IMR-90 (cell line): ENCODE results near the gene SPATA13. TPM values are rescaled to one million over a fixed set of nuclear protein-coding genes. Genes with fewer than 3 reads are reported as not detected.

Source experiments
- ATAC-seq: fragments of 200-7000 bp; cut with Tn5 transposase; 2 replicates; pipeline ENCODE4 v1.9.1; 2020; ENCODE audit warnings: low read depth, mild to moderate bottlenecking, moderate library complexity
- BruUV-seq: library from RNA; stranded (reverse); fragments of 400-500 nt; replicated peaks from 2 replicates; lab custom pipeline; 2021; lab: Mats Ljungman, UMichigan
- CTCF ChIA-PET: fragments of 300-600 bp; formaldehyde crosslinking; extraction: SDS; loops from one replicate; lab custom pipeline; 2021; ENCODE audit warnings: antibody characterized with exemption; lab: Yijun Ruan, JAX
- POLR2A ChIA-PET: fragments of 300-600 bp; sonication (Branson Sonifier 250); formaldehyde crosslinking; loops from one replicate; lab custom pipeline; 2022; ENCODE audit warnings: antibody characterized with exemption; ENCODE audit not compliant: unreplicated experiment; lab: Charles Lee
- DNase-seq: peaks from one replicate; pipeline ENCODE4 v3.0.0; 2013
- H2AFZ ChIP-seq: replicated peaks from 2 replicates; pipeline ENCODE3; 2013; ENCODE audit warnings: low read length, mild to moderate bottlenecking; ENCODE audit not compliant: poor library complexity
- H2AK5ac ChIP-seq: 2 replicates; pipeline ENCODE4 v1.6.1; 2013; ENCODE audit warnings: low read depth, low read length, inconsistent platforms
- H2AK9ac ChIP-seq: replicated peaks from 2 replicates; pipeline ENCODE3; 2013; ENCODE audit warnings: mild to moderate bottlenecking, low read depth, low read length, moderate library complexity; ENCODE audit not compliant: poor library complexity
- H2BK120ac ChIP-seq: 2 replicates; pipeline ENCODE4 v1.6.1; 2013; ENCODE audit warnings: low read depth, low read length, inconsistent platforms
- H2BK15ac ChIP-seq: 3 replicates; pipeline ENCODE4 v1.6.1; 2013; ENCODE audit warnings: low read depth, low read length, inconsistent platforms
- H2BK20ac ChIP-seq: 2 replicates; pipeline ENCODE4 v1.6.1; 2013; ENCODE audit warnings: low read depth, mild to moderate bottlenecking, inconsistent platforms, low read length, moderate library complexity
- H2BK5ac ChIP-seq: 2 replicates; pipeline ENCODE4 v1.6.1; 2013; ENCODE audit warnings: mild to moderate bottlenecking, low read depth, low read length, inconsistent platforms; ENCODE audit not compliant: poor library complexity, severe bottlenecking
- H3K14ac ChIP-seq: replicated peaks from 2 replicates; pipeline ENCODE4 v1.6.1; 2013; ENCODE audit warnings: low read depth, low read length, inconsistent platforms
- H3K18ac ChIP-seq: 2 replicates; pipeline ENCODE4 v1.6.1; 2013; ENCODE audit warnings: low read depth, low read length, control low read depth
- H3K23ac ChIP-seq: 2 replicates; pipeline ENCODE4 v1.6.1; 2013; ENCODE audit warnings: low read depth, low read length, inconsistent platforms
- H3K27ac ChIP-seq: 2 replicates; pipeline ENCODE4 v1.5.1; 2013; ENCODE audit warnings: mild to moderate bottlenecking, control low read depth, low read length; ENCODE audit not compliant: insufficient read depth
- H3K27me3 ChIP-seq: 2 replicates; pipeline ENCODE4 v1.6.1; 2013; ENCODE audit warnings: low read length; ENCODE audit not compliant: control insufficient read depth, insufficient read depth
- H3K36me3 ChIP-seq: 2 replicates; pipeline ENCODE4 v1.6.1; 2013; ENCODE audit warnings: low read length, mixed read lengths; ENCODE audit not compliant: control insufficient read depth, insufficient read depth
- H3K4ac ChIP-seq: 2 replicates; pipeline ENCODE4 v1.6.1; 2013; ENCODE audit warnings: low read depth, low read length, inconsistent platforms
- H3K4me1 ChIP-seq: 2 replicates; pipeline ENCODE4 v1.6.1; 2013; ENCODE audit warnings: low read length, mixed read lengths; ENCODE audit not compliant: control insufficient read depth, insufficient read depth
- H3K4me2 ChIP-seq: 2 replicates; pipeline ENCODE4 v1.6.1; 2013; ENCODE audit warnings: low read depth, mild to moderate bottlenecking, control low read depth, low read length, moderate library complexity
- H3K4me3 ChIP-seq: 2 replicates; pipeline ENCODE4 v1.5.1; 2013; ENCODE audit warnings: low read depth, mild to moderate bottlenecking, control low read depth, low read length, moderate library complexity; ENCODE audit not compliant: insufficient read depth
- H3K56ac ChIP-seq: 2 replicates; pipeline ENCODE4 v1.6.1; 2013; ENCODE audit warnings: low read length, inconsistent platforms; ENCODE audit not compliant: insufficient read depth; ENCODE audit errors: extremely low read depth
- H3K79me1 ChIP-seq, 2 experiments: 2 replicates each; pipeline ENCODE4 v1.6.1; 2013; ENCODE audit warnings: low read length in 2 of 2, inconsistent platforms in 1 of 2, low read depth in 1 of 2
- H3K9ac ChIP-seq: 2 replicates; pipeline ENCODE4 v1.6.1; 2013; ENCODE audit warnings: low read depth, low read length, control low read depth
- H3K9me1 ChIP-seq: 2 replicates; pipeline ENCODE4 v1.6.1; 2013; ENCODE audit warnings: low read length, inconsistent platforms; ENCODE audit not compliant: insufficient read depth
- H3K9me3 ChIP-seq: 2 replicates; pipeline ENCODE4 v1.6.1; 2013; ENCODE audit warnings: low read length; ENCODE audit not compliant: control insufficient read depth, insufficient read depth
- H4K20me1 ChIP-seq: 2 replicates; pipeline ENCODE4 v1.6.1; 2013; ENCODE audit warnings: low read length, inconsistent platforms; ENCODE audit not compliant: insufficient read depth
- H4K5ac ChIP-seq: 2 replicates; pipeline ENCODE4 v1.6.1; 2013; ENCODE audit warnings: mild to moderate bottlenecking, low read depth, low read length, control low read depth
- H4K8ac ChIP-seq, 2 experiments: 2 replicates each; pipeline ENCODE4 v1.6.1; 2013; ENCODE audit warnings: low read depth in 2 of 2, low read length in 2 of 2, control low read depth in 1 of 2, inconsistent platforms in 1 of 2
- H4K91ac ChIP-seq: 2 replicates; pipeline ENCODE4 v1.6.1; 2013; ENCODE audit warnings: low read depth, low read length, inconsistent platforms; ENCODE audit not compliant: insufficient read depth
- BHLHE40 ChIP-seq: fragments of 150-350 bp; IDR thresholded peaks from 2 replicates; pipeline ENCODE4 v1.6.1; 2016; ENCODE audit warnings: mild to moderate bottlenecking, low read depth, low read length
- CEBPB ChIP-seq: IDR thresholded peaks from 2 replicates; pipeline ENCODE4 v1.6.1; 2012; ENCODE audit warnings: low read depth, low read length, improper control_type of control experiment
- CHD1 ChIP-seq: IDR thresholded peaks from 2 replicates; pipeline ENCODE4 v1.6.1; 2012; ENCODE audit warnings: low read depth, low read length, improper control_type of control experiment
- FOS ChIP-seq: fragments of 150-350 bp; IDR thresholded peaks from 2 replicates; pipeline ENCODE4 v1.6.1; 2016; ENCODE audit warnings: low read depth, low read length
- MAFK ChIP-seq: IDR thresholded peaks from 2 replicates; pipeline ENCODE4 v1.6.1; 2012; ENCODE audit warnings: low read depth, low read length, improper control_type of control experiment
- MAZ ChIP-seq: IDR thresholded peaks from 2 replicates; pipeline ENCODE4 v1.6.1; 2012; ENCODE audit warnings: low read depth, mild to moderate bottlenecking, low read length, improper control_type of control experiment, moderate library complexity, borderline replicate concordance
- MXI1 ChIP-seq: IDR thresholded peaks from 2 replicates; pipeline ENCODE4 v1.6.1; 2012; ENCODE audit warnings: low read depth, mild to moderate bottlenecking, low read length, moderate library complexity, borderline replicate concordance
- NFE2L2 ChIP-seq: fragments of 150-350 bp; IDR thresholded peaks from 2 replicates; pipeline ENCODE4 v1.6.1; 2016; ENCODE audit warnings: low read depth, mild to moderate bottlenecking, low read length
- POLR2A ChIP-seq: IDR thresholded peaks from 2 replicates; pipeline ENCODE4 v1.6.1; 2012; ENCODE audit warnings: mild to moderate bottlenecking, low read depth, low read length
- RAD21 ChIP-seq: IDR thresholded peaks from 2 replicates; pipeline ENCODE4 v1.6.1; 2012; ENCODE audit warnings: low read length, improper control_type of control experiment
- RCOR1 ChIP-seq: IDR thresholded peaks from 2 replicates; pipeline ENCODE4 v1.6.1; 2012; ENCODE audit warnings: mild to moderate bottlenecking, low read length, improper control_type of control experiment; ENCODE audit not compliant: insufficient replicate concordance
- RFX5 ChIP-seq: IDR thresholded peaks from 2 replicates; pipeline ENCODE4 v1.8.0; 2012; ENCODE audit warnings: low read depth, mild to moderate bottlenecking, low read length, moderate library complexity
- SMC3 ChIP-seq: fragments of 150-350 bp; IDR thresholded peaks from 2 replicates; pipeline ENCODE4 v1.6.1; 2016; ENCODE audit warnings: low read depth, mild to moderate bottlenecking, antibody characterized with exemption, low read length, moderate library complexity
- WGBS, 2 experiments: methylation state at CpG; one replicate each; pipeline versions ENCODE4 v1.1.5 to v1.1.7; 2013; ENCODE audit warnings: missing lambda C conversion rate in 2 of 2; ENCODE audit not compliant: insufficient read length in 1 of 2; ENCODE audit errors: extremely low coverage in 2 of 2; 5-methylcytosine and 5-hydroxymethylcytosine counted together
- dilution Hi-C: fragments of 300-500 bp; cut with HindIII; formaldehyde crosslinking; loops from one replicate; pipeline ENCODE4 v1.14.3; 2018; ENCODE audit warnings: low sequenced_read_pairs; ENCODE audit not compliant: unreplicated experiment
- in situ Hi-C: fragments of 300-500 bp; cut with MboI; formaldehyde crosslinking; loops from 3 replicates; pipeline ENCODE4 v1.14.3; 2019; ENCODE audit warnings: low sequenced_read_pairs, inconsistent platforms, mixed read lengths
- intact Hi-C: fragments of 100-400 bp; cut with micrococcal nuclease; formaldehyde crosslinking; loops from 2 replicates; pipeline ENCODE4 v1.10.0; 2022
- polyA plus RNA-seq, 3 experiments: library from polyadenylated mRNA; depleted of rRNA; stranded (reverse); fragments of >200 nt; gene quantifications; 2 replicates each; pipeline ENCODE4 v1.2.3, GENCODE V29; 2012; ENCODE audit warnings: low replicate concordance in 1 of 3
- total RNA-seq: library from RNA; depleted of rRNA; stranded (reverse); fragments of >200 nt; gene quantifications from 2 replicates; pipeline ENCODE4 v1.2.3, GENCODE V29; 2012
- TF ChIP-seq, protein P1 (sequence below): conservative IDR thresholded peaks from 2 replicates; pipeline ENCODE4 v1.5.1; 2012; ENCODE audit warnings: mild to moderate bottlenecking, low read depth, low read length, improper control_type of control experiment
- TF ChIP-seq, protein P2 (sequence below): fragments of 150-350 bp; IDR thresholded peaks from 2 replicates; pipeline ENCODE4 v1.6.1; 2016; ENCODE audit warnings: low read depth, mild to moderate bottlenecking, low read length, moderate library complexity, borderline replicate concordance
- TF ChIP-seq, protein P3 (sequence below): fragments of 150-350 bp; IDR thresholded peaks from 2 replicates; pipeline ENCODE4 v1.6.1; 2017; ENCODE audit warnings: mild to moderate bottlenecking, antibody characterized with exemption, low read length, low read depth

The SPATA13 gene
- total and polyA plus RNA-seq, 2 of the 4 experiments (the other 2 are of a cell fraction) = 10.5 to 12.5 TPM

DNA sequence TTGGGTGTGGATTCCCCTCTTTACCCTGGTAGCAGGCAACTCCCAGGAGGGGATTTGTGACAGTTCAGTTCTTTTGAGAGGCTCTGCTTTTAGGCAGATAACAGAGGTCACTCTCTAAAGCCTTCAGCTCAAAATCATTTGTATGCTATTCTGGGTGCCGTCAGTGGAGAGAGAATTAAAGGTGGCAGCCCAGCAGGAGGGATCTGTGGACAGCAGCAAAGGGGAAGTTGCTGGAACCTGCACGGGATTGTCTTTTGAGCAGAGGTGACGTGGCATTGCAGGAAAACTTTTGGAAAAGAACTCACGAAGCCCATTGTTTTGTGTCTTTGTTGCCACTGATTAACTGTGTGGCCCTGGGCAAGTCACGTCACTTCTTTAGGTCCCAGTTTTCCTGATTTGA is 86.5 kb downstream of the SPATA13 start:
- H3K27me3 ChIP-seq = no peaks in the 10 kb centered on the region
- H4K5ac ChIP-seq = no peak overlapping the region
- no peak overlapping the region for H3K27ac ChIP-seq
- no peak overlapping the region for H3K56ac ChIP-seq
- TF ChIP-seq POLR2A = no peak
- TF ChIP-seq, protein P1, sequence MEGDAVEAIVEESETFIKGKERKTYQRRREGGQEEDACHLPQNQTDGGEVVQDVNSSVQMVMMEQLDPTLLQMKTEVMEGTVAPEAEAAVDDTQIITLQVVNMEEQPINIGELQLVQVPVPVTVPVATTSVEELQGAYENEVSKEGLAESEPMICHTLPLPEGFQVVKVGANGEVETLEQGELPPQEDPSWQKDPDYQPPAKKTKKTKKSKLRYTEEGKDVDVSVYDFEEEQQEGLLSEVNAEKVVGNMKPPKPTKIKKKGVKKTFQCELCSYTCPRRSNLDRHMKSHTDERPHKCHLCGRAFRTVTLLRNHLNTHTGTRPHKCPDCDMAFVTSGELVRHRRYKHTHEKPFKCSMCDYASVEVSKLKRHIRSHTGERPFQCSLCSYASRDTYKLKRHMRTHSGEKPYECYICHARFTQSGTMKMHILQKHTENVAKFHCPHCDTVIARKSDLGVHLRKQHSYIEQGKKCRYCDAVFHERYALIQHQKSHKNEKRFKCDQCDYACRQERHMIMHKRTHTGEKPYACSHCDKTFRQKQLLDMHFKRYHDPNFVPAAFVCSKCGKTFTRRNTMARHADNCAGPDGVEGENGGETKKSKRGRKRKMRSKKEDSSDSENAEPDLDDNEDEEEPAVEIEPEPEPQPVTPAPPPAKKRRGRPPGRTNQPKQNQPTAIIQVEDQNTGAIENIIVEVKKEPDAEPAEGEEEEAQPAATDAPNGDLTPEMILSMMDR = no peak
- TF ChIP-seq FOS = no peak
- TF ChIP-seq BHLHE40 = no peak
- TF ChIP-seq MAFK = no peak
- TF ChIP-seq RCOR1 = no peak
- TF ChIP-seq RAD21 = no peak
- no peak for TF ChIP-seq NFE2L2
- TF ChIP-seq, protein P2, sequence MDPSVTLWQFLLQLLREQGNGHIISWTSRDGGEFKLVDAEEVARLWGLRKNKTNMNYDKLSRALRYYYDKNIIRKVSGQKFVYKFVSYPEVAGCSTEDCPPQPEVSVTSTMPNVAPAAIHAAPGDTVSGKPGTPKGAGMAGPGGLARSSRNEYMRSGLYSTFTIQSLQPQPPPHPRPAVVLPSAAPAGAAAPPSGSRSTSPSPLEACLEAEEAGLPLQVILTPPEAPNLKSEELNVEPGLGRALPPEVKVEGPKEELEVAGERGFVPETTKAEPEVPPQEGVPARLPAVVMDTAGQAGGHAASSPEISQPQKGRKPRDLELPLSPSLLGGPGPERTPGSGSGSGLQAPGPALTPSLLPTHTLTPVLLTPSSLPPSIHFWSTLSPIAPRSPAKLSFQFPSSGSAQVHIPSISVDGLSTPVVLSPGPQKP = no peak
- no peak for TF ChIP-seq MAZ
- TF ChIP-seq, protein P3, sequence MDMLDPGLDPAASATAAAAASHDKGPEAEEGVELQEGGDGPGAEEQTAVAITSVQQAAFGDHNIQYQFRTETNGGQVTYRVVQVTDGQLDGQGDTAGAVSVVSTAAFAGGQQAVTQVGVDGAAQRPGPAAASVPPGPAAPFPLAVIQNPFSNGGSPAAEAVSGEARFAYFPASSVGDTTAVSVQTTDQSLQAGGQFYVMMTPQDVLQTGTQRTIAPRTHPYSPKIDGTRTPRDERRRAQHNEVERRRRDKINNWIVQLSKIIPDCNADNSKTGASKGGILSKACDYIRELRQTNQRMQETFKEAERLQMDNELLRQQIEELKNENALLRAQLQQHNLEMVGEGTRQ = no peak
- no peak for TF ChIP-seq CEBPB
- no peak for TF ChIP-seq CHD1
- no peak for TF ChIP-seq SMC3
- no peak for TF ChIP-seq RFX5
- TF ChIP-seq MXI1 = no peak
- H2BK20ac ChIP-seq = no peak overlapping the region
- H3K36me3 ChIP-seq = peaks cover 8% of the 10 kb centered on the region; the same call in 1 of the 2 replicates
- H3K4me2 ChIP-seq = no peak overlapping the region
- dilution Hi-C loops = no loop called here
- no TSS peak for BruUV-seq
- H3K79me1 ChIP-seq = peaks cover 25 to 53% of the 10 kb centered on the region in 2 experiments
- no peak overlapping the region for H3K4ac ChIP-seq
- no peak overlapping the region for H2AK5ac ChIP-seq
- H3K9me1 ChIP-seq = peaks cover 6% of the 10 kb centered on the region; the same call in 1 of the 2 replicates
- no CpG with 5 or more reads among the region's 5 CpGs for WGBS, 2 experiments
- ChIA-PET POLR2A (no interaction called here), CTCF (no interaction called here)
- H2AFZ ChIP-seq = no peak overlapping the region
- ATAC-seq = no peak
- no peak for DNase-seq
- intact Hi-C loops = no loop called here
- no peak overlapping the region for H2BK5ac ChIP-seq
- H3K4me1 ChIP-seq = no peaks in the 10 kb centered on the region; the same call in 1 of the 2 replicates
- peaks cover 15% of the 10 kb centered on the region for H4K20me1 ChIP-seq
- H3K14ac ChIP-seq = no peak overlapping the region
- H2BK15ac ChIP-seq = no peak overlapping the region
- H2BK120ac ChIP-seq = no peak overlapping the region
- in situ Hi-C loops = no loop called here
- H4K8ac ChIP-seq = no peak overlapping the region
- H2AK9ac ChIP-seq = no peak overlapping the region
- H3K4me3 ChIP-seq = no peak overlapping the region
- no peak overlapping the region for H3K18ac ChIP-seq
- no peaks in the 10 kb centered on the region; the same call in 1 of the 2 replicates for H3K9me3 ChIP-seq
- no peak overlapping the region for H3K9ac ChIP-seq
- no peak overlapping the region for H3K23ac ChIP-seq
- no peak overlapping the region for H4K91ac ChIP-seq
